HG03196 (cell line): ENCODE data around the gene COL5A2.

ENCODE experiments used
- ATAC-seq: cut with Tn5 transposase; IDR thresholded peaks from one replicate; pipeline ENCODE4 v1.9.1; 2021; ENCODE audit not compliant: unreplicated experiment

COL5A2 gene

DNA sequence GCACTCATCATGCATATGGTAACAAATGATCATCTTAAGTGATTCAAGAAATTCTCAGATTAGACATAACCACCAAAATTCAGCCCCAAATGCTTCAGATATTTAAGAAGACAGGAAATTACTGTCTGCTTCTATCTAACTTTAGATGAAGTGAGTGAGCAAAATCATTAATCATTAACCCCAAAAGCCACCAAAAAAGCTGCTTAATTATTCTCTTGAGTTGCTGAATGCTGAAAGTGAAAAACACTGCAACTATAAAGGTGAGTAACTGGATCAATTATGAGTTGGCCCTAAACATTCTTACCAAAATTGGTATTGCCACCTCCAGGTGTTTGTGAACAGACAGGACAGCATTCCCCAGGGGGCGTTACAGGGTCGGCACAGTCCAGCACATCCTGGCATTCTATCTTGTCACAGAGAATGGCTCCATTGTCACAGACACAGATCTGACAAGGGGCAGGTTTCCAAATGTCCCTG lies 69.6 kb downstream of the COL5A2 start:
- ATAC-seq, result peak; percentile 93

DNA sequence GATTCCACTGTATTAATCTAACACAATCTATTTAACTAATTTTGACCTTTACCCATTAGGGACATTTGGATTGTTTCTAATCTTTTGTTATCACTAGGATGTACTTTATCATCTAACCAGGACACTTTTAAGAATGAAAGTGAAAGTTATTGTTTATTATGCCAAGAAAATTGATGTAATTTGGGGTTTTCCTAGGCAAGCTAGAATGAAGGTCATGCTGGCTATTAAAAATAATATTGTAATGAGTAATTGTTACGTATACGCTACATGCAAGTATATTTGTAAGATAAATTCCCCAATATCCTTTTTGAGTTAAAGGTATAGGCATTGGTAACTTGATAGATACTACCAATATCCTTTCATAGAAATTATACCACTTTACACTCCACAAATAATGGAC lies 74.6 kb downstream of the COL5A2 start:
- ATAC-seq, result no peak

DNA sequence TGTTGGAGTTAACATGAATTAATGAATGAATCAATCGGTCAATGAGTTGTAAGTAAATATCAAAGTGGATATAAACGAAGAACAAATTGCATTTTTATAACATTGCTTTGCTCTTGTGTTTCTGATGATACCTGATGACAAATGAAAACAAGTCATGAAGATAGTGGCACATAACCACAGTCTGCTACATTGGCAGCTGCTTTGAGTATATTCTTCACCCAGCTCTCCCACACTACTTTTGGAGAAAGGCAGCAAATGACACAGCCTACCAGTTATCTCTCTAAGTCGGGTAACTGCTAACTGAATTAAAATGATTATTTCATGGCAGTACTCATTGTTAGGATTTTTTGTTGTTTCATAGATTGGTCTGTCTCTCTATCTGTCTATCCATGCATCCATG lies 76.8 kb downstream of the COL5A2 start:
- ATAC-seq, result no peak

DNA sequence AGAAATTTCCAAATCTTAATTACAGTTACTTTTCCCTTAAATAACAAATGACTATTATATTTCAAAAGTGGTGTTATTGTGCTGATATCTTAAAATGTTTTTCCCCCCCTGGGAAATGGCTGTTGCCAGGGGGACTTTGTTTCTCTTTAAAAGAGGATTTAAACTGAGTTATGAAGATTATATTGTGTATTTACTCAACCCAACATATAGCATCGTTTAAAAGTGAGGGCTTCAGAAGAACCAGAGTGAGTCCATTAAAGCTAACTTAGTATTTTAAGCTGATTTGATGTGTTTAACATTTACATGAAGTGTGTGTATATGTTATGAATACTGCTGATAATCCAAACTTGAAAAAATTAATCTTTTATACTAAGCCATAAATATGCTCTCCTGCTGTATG lies 81.6 kb downstream of the COL5A2 start:
- ATAC-seq, result no peak

DNA sequence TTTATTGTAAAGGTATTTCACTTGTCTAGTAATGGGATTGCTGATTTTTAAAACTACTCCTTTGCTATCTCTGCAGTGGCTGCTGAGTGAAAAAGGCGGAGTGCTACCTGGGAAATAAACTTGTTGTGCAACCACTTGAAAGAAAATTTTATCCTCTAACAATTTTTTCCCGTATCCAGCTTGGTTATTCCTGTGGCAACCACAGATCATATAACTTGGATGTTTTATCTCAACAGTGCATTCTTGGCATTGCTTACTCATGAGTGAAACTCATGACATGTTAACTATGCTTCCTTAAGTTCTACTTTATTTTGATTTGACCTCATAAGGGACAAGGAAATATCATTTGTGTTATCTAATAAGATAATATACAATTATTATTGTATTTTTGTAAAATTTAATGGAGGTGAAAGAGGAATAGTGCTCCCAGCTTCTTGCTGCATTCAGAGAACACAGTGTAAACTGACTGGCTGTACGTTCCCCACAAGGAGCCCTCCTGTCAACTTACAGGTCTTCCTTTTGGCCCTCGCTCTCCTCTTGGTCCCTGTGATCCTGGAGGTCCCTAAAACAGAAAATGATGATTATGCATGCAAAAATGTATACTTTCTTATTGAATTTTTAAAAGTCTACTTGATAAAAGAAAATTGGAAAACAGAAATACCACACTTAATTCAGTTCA lies 82.7 kb downstream of the COL5A2 start:
- ATAC-seq, result no peak

DNA sequence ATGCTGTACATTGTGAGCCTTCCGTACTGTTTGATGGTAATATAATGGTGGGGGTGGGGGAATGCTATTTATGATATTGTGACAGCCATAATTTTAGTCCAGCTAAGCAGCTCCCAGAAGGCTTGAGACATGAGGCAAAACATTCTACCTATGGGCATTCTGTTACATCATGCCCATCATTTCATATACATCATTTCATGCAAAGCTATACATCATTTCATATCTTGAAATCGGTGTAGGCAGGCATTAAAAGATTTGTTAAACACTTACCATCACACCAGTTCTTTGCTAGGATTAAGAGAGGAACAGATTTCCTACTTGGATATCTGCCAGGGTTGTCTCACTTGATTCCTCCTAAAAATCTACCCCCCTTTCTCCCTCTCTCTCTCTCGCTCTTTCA lies 84.5 kb downstream of the COL5A2 start:
- ATAC-seq, result no peak

DNA sequence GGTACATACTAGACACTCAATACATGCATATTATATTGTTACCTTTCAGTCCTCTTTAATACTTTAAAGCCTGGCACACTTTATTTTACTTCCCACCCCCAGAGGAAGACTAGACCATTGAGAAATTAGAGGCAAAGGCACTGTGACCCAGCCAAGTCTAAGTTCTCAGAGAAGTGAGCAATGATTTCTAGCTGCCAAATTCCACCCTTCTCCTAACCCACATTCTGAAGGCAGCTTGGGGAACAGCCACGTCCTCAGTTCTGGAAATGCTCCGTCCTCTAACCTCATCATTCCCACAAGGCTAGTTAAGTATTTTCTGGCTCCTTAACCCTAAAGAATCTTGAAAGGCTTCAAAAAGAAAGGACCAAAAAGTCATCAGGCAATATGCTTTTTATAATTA lies 86.6 kb downstream of the COL5A2 start:
- no peak for ATAC-seq

DNA sequence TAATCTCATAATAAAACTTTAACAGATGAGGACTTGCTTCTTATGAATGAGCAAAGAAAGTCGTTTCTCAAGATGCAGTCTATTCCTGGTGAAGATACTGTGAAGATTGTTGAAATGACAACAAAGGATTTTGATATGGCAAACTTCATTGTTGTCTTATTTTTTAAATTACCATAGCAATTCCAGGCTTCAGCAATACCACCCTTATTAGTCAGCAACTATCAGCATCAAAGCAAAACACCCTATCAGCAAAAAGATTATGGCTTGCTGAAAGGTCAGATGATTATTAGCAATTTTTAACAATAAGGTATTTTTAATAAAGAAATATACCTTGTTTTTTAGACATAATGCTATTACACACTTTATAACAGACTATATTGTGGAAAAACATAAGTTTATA lies 88.3 kb downstream of the COL5A2 start:
- ATAC-seq, result no peak

DNA sequence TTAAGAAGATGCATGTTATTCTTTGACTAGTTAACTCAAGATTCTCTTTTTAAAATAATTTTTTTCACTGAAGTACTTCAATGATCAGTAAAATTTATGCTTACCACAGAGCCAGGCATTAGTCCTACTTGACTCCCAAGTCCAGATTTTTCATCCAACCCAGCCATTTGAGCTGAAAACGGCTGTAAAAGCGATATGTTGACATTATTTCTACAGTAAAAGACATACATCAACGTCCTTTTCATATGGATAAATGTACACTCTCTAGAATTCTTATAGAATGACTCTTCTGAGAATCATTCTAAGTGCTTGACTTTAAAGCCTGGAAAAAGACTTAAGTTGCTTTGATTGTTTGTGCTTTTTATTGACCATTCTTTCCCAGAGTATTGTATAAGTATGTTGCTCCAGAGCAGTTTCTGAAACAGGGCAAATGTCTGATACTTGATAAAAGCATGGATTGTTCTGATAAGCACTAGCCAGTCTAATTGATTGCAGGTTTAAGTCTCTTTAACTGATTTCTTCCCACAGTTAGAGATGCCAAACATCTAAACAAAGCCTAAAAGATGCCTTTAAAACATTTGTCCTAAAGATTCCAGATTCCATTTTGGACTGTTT lies 90.9 kb downstream of the COL5A2 start:
- ATAC-seq, result no peak

DNA sequence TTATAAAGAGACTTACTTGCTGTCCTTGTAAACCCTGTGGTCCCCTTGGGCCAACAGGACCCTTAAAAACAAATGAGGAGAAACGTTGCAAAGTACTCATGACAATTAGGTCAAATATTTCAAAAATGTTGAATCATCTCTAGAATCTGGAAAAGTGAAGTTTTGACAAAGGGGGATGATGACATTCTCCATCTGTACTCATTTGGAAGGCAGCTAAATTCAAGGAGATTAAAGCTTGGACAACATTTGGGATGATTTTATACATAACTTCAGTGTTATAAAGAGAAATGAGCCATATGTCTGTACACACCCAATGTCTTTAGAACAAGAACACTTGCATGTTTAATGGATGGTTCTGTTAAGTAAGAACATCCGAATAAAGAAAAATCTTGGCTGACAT lies 92.9 kb downstream of the COL5A2 start:
- ATAC-seq, result no peak

DNA sequence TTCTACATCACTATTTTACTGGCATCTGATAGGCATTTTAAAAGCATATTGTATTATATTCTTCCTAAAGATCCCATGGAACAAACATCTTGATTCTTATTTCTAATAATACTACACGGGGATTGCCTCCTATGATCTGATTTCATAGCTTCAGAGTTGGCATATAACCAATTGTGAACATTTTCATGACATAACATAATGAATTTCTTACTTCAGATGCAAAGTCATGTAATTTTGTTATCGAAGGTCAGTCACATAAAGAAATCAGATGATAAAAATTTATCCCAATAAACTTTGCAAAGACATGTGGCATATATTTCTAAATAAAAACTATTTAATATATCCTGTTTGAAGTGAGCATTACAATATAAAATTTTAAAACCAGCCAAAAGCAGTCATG lies 93.3 kb downstream of the COL5A2 start:
- ATAC-seq, result no peak

DNA sequence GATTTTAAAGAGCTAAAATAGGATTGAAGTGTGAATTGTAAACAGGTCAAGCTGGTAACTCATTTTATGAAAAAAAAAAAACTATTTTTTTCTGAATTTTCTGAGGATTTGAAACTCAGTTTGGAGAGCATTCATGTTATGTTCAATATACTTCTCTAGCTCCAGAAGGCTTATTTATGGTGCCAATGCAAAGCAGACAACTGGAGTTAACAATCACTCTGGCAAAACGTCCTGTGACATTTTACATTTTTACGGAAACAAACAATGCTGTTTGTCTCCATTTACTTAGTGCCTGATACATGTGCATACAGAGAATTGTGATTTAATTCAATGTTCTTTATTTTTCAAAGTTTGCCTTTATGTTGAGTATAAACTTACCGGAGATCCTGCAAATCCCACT lies 96.0 kb downstream of the COL5A2 start:
- no peak for ATAC-seq

DNA sequence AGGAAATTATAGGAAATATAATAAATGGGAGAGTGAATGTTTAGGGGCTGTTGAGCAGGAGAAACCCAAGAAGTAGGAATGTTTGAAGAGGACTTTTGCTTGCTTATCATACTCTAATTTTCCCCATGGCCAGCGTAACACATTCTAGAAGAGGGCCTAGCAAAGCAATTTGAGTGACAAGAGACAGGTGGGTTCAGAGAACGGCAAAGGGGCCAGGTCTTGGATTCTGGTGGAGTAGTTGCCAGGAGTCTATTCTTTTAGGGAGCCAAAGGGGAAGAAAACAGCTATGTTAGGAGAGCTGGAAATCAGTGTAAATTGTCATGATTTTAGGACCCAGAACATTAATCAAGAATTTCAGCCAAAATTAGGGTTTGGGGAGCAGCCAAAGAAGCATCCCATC lies 96.5 kb downstream of the COL5A2 start:
- no peak for ATAC-seq

DNA sequence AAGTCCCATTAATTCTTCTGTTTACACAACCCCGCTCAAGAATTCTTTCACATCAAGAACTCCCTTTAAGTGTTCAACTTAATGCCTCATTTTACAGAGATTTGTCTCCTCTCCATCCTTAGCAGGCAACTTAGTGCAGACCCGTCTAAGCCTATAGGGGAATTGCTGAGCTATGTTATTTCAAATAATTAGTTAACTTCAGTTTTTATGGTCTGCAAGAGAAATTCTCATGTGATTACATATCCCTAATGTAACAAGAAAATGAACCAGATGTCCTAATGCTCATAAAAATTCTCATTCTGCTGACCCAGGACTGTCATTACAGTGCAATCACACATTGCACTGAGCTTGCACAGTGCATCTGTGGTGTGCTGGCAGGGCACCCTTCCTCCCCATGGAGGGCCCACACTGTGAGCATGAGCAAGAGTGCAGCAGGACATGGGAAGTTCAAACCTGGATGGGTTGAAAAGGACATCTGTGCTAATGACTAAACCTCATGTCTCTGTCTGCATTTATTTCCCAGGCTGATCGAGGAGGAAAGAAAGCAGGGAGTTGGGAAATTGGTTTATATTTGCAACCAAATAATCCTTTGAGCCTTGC lies 97.1 kb downstream of the COL5A2 start:
- no peak for ATAC-seq

DNA sequence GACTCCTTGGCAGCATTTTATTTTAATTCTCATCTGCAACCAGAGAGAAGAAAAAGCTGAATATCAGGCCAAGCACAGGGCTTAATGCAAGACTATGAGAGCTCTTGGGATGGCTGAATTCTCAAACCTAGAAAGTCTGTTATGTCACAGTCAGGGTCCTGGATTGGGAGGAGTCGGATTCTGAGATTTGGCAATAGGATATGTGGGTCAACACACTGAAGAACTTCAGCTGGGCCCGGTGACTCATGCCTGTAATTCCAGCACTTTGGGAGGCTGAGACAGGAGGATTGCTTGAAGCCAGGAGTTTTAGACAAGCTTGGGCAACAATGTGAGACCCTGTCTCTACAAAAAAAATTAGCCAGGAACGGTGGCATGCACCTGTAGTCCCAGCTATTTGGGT lies 103.0 kb downstream of the COL5A2 start:
- ATAC-seq, result no peak

DNA sequence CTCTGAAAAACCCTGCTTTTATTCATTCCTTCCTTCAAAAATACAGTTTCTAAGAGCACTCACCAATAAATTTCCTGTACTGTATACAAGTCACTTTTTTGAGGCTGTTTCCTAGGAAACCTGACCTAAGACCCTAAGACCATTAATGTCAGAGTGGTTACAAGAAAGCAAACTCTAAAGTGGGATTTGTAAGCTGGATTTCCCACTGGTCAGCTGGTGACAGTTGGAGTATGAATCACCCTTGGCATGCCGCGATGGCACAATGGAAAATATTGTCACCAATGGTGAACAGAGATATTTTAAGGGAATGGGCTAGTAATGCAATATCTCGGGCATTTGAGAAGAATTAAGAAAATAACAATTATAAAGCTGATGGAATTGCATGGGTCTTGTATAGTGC lies 103.4 kb downstream of the COL5A2 start:
- no peak for ATAC-seq

DNA sequence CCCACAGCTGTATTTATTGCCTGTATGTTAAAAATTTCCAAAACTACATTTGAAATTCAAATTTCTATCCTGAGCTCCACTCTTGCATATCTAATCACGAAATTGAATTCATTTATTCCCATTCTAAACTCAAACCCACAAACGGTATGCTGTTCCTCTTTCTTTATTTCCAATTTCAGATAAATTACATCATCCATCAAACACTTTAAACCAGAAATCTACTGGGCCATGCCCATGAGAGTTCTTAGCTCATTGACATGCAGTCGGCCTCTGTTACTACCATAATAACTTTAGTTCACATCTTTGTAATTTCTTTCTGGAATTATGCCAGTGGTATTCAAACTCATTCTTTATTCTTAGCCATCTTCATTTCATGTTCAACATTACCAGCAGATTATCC lies 105.1 kb downstream of the COL5A2 start:
- ATAC-seq, result no peak

DNA sequence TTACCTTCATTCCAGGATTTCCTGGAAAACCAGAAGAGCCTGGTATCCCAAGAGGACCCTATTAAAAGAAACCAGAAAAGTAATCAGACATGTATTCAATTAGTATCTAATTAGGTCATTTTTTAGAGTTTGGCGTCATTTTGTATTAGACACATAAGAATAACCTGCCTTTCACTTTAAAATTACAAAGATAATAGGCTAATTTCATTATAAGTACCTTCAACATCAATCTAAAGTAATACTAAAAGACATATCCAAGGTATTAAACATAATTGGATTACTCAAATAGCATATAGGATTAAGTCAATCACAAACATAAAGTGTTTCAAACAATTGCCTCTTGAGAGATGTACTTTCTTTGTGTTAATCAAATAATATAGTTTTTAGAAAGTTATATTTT lies 107.5 kb downstream of the COL5A2 start:
- no peak for ATAC-seq

DNA sequence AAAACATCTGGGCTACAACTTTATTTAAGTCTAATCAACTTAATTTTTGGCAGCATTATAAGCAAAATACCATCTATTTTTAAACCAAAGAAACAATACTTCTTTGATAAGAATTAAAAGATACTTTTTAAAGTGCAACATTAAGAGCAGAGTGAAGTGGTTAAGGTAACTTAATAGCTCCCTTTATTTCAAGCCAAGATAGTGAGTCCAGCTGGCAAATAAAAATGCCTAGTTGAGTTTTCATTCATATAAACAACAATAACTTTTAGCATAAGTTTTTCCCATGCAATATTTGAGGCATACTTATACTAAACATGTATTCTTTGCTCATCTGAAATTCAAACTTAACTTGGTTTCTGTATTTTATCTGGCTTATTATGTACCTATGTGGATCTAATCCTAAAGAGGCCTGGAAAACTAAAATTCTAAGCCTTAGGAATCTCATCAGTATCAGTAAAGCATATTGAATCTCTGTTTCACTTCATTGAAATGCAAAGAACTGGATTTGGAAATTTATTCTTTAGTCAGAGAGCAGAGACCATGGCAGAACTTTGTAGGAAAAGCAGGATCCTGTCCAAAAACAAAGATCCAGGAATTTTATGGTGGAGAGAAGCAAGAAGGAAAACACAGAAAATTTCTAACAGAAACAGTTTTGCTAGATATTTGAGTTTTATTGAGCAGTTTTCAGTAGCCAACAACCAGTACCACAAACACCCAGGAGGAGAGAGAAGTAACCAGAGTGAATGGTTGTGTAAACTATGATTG lies 109.5 kb downstream of the COL5A2 start:
- ATAC-seq, result no peak

DNA sequence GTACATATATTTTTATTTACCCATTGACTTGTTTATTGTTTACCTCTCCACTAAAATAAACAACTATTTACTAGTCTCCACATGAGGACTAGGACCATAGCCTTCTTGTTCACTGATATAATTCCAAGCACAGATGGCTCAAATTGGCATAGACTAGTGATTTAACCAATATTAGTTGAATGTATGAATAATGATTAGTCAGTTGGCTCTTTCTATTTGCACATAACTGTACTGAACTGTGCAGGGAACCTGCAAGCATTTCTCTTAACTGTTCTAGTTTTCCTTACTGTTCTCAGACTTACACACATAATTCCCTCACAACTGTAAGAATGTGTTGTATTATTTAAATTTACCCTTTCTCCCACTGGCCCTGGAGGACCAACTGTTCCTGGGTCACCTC lies 113.5 kb downstream of the COL5A2 start:
- ATAC-seq, result no peak

DNA sequence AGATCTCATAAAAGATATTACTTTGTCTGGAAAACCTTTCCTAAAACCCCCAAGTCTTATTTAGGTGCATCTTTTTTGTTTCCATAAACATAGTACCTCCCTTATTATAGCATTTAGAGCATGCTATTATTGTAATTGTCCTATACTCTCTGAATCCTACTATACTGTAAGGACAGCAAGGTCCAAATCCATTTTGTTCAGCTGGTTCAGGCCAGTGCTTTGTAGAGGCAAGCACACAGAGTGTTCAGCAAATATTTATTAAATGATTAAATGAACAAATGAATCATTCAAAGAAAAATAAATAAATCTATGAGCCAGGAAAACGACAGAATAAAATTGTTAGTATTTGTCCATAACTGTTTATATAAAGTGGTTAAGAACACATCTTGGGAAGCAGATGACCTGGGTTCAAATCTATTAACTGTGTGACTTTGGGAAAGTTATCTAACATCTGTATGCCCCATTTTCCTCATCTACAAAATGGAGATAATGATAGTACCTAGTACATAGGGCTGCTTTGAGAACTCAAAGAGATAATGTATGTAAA lies 119.4 kb downstream of the COL5A2 start:
- ATAC-seq, result no peak

DNA sequence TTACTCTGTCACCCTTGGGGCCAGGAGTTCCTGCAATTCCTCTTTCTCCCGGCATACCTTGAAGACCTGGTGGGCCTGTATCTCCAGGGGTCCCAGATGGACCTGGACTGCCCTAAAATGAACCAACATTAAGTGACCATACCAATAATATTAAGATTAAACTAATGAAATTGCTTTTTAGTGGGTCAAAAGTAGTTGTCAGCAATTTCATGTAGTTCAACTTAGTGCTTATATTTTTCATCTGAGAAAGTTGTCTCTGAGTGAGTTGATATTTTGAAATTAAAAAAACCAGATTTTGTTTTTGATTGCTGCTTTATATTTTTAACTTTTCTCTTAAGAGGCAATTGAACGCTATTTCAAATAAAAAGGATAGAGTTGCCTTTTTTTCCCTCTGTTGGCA lies 122.2 kb downstream of the COL5A2 start:
- no peak for ATAC-seq
